ENCODE data around the gene UBE3C.
"Not testable (repeated sequence)": the region's sequence is repeated elsewhere in the genome, so short reads cannot be mapped to it uniquely, and the experiment has no call there.

UBE3C gene

GRCh38 chr7:157276731-157277562 is 138.2 kb downstream of the UBE3C start:
- H3K27me3 ChIP-seq (ENCODE audit: control insufficient read depth, insufficient read depth, low read length), result no peaks in the 10 kb centered on the region
- H3K9me3 ChIP-seq (ENCODE audit: control insufficient read depth, low read depth, low read length), result no peaks in the 10 kb centered on the region
- no peaks in the 10 kb centered on the region for H3K36me3 ChIP-seq (ENCODE audit: control insufficient read depth, low read depth, low read length)
- no peak overlapping the region for H3K27ac ChIP-seq (ENCODE audit: low read length)
- H3K4me1 ChIP-seq (ENCODE audit: control insufficient read depth, low read depth, low read length), result no peaks in the 10 kb centered on the region
- H3K4me3 ChIP-seq (ENCODE audit: low read length), result no peak overlapping the region
- no peak overlapping the region for H3K9ac ChIP-seq (ENCODE audit: low read length)

GRCh38 chr7:157277568-157277967 is 138.8 kb downstream of the UBE3C start:
- H3K4me1 ChIP-seq (ENCODE audit: control insufficient read depth, low read depth, low read length); H3K27ac ChIP-seq (ENCODE audit: low read length); H3K9ac ChIP-seq (ENCODE audit: low read length); H3K36me3 ChIP-seq (ENCODE audit: control insufficient read depth, low read depth, low read length); H3K9me3 ChIP-seq (ENCODE audit: control insufficient read depth, low read depth, low read length); H3K27me3 ChIP-seq (ENCODE audit: control insufficient read depth, insufficient read depth, low read length); H3K4me3 ChIP-seq (ENCODE audit: low read length): not testable (repeated sequence)

DNA sequence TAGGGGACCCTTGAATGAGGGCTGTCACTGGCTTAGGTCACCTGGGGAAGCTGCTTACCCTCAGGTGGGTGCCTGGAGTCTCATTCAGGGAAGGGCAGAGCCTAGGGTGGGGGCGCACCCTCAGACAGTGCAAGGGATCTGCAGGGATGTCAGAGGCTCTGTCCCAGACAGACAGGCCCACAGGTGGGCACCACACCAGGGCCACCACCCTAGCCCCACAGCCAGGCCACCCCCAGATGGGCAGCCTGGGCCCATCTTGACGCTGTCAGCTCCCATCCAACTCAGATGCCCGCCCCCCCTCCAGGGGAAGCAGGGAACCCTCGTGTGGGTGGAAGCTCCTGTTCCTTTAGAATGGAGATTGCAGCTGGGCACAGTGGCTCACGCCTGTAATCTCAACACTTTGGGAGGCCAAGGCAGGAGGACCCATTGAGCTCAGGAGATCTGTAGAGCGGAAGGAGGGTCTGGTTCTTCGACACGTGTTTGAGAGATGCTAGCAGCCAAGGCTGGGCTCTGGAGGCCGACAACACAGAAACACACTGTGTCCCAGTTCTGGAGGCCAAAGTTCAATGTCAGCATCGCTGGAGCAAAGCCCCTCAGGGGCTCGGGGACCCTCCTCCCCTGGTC is 139.6 kb downstream of the UBE3C start:
- H3K9me3 ChIP-seq (ENCODE audit: control insufficient read depth, low read depth, low read length), result no peaks in the 10 kb centered on the region
- no peak overlapping the region for H3K4me3 ChIP-seq (ENCODE audit: low read length)
- no peak overlapping the region for H3K27ac ChIP-seq (ENCODE audit: low read length)
- H3K36me3 ChIP-seq (ENCODE audit: control insufficient read depth, low read depth, low read length), result no peaks in the 10 kb centered on the region
- no peaks in the 10 kb centered on the region for H3K27me3 ChIP-seq (ENCODE audit: control insufficient read depth, insufficient read depth, low read length)
- no peaks in the 10 kb centered on the region for H3K4me1 ChIP-seq (ENCODE audit: control insufficient read depth, low read depth, low read length)
- no peak overlapping the region for H3K9ac ChIP-seq (ENCODE audit: low read length)

GRCh38 chr7:157278791-157279724 is 140.3 kb downstream of the UBE3C start:
- no peaks in the 10 kb centered on the region for H3K27me3 ChIP-seq (ENCODE audit: control insufficient read depth, insufficient read depth, low read length)
- no peak overlapping the region for H3K27ac ChIP-seq (ENCODE audit: low read length)
- H3K4me3 ChIP-seq (ENCODE audit: low read length), result no peak overlapping the region
- H3K9me3 ChIP-seq (ENCODE audit: control insufficient read depth, low read depth, low read length), result no peaks in the 10 kb centered on the region
- no peaks in the 10 kb centered on the region for H3K36me3 ChIP-seq (ENCODE audit: control insufficient read depth, low read depth, low read length)
- H3K9ac ChIP-seq (ENCODE audit: low read length), result no peak overlapping the region
- no peaks in the 10 kb centered on the region for H3K4me1 ChIP-seq (ENCODE audit: control insufficient read depth, low read depth, low read length)

DNA sequence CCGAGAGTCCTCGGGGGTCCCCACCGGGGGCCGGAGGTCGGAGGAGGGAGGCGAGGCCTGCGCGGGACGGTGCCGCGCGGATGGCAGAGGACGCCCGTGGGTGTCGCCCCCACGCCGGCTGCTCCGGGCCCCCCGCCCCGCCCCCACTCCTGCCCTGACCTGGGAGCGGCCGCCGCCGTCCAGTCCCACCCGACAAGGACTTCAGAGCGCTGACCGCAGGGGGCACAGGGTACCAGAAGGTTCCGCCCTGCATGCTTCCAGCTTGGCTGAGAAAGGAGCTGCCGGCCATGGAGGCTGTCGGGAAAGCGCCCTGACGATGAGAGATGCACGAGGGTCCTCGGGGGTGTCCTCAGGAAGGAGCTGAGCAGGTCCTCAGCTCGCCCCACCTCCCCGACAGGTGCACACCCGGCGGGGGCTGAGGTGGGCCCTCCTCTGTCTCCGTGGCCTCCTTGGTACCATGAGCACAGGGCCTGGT is 141.1 kb downstream of the UBE3C start:
- H3K4me1 ChIP-seq (ENCODE audit: control insufficient read depth, low read depth, low read length), result no peaks in the 10 kb centered on the region
- H3K4me3 ChIP-seq (ENCODE audit: low read length), result no peak overlapping the region
- H3K9ac ChIP-seq (ENCODE audit: low read length), result no peak overlapping the region
- no peak overlapping the region for H3K27ac ChIP-seq (ENCODE audit: low read length)
- H3K27me3 ChIP-seq (ENCODE audit: control insufficient read depth, insufficient read depth, low read length), result no peaks in the 10 kb centered on the region
- no peaks in the 10 kb centered on the region for H3K9me3 ChIP-seq (ENCODE audit: control insufficient read depth, low read depth, low read length)
- no peaks in the 10 kb centered on the region for H3K36me3 ChIP-seq (ENCODE audit: control insufficient read depth, low read depth, low read length)

- H3K9me3 ChIP-seq (ENCODE audit: control insufficient read depth, low read depth, low read length), result no peaks in the 10 kb centered on the region
- no peaks in the 10 kb centered on the region for H3K4me1 ChIP-seq (ENCODE audit: control insufficient read depth, low read depth, low read length)
- H3K4me3 ChIP-seq (ENCODE audit: low read length), result no peak overlapping the region
- H3K36me3 ChIP-seq (ENCODE audit: control insufficient read depth, low read depth, low read length), result no peaks in the 10 kb centered on the region
- no peak overlapping the region for H3K9ac ChIP-seq (ENCODE audit: low read length)
- H3K27me3 ChIP-seq (ENCODE audit: control insufficient read depth, insufficient read depth, low read length), result no peaks in the 10 kb centered on the region
- no peak overlapping the region for H3K27ac ChIP-seq (ENCODE audit: low read length)
Observed at GRCh38 chr7:157280216-157280841, 141.6 kb downstream of the UBE3C start.

- Histone ChIP-seq H3K9ac (ENCODE audit: low read length) (no peak overlapping the region), H3K36me3 (ENCODE audit: control insufficient read depth, low read depth, low read length) (no peaks in the 10 kb centered on the region), H3K27me3 (ENCODE audit: control insufficient read depth, insufficient read depth, low read length) (no peaks in the 10 kb centered on the region), H3K27ac (ENCODE audit: low read length) (no peak overlapping the region), H3K4me1 (ENCODE audit: control insufficient read depth, low read depth, low read length) (no peaks in the 10 kb centered on the region), H3K4me3 (ENCODE audit: low read length) (no peak overlapping the region), H3K9me3 (ENCODE audit: control insufficient read depth, low read depth, low read length) (no peaks in the 10 kb centered on the region)
Observed at GRCh38 chr7:157281221-157281998, 142.7 kb downstream of the UBE3C start.

- H3K4me1 ChIP-seq (ENCODE audit: control insufficient read depth, low read depth, low read length), result no peaks in the 10 kb centered on the region
- no peak overlapping the region for H3K4me3 ChIP-seq (ENCODE audit: low read length)
- H3K27ac ChIP-seq (ENCODE audit: low read length), result no peak overlapping the region
- no peak overlapping the region for H3K9ac ChIP-seq (ENCODE audit: low read length)
- H3K27me3 ChIP-seq (ENCODE audit: control insufficient read depth, insufficient read depth, low read length), result no peaks in the 10 kb centered on the region
- H3K36me3 ChIP-seq (ENCODE audit: control insufficient read depth, low read depth, low read length), result no peaks in the 10 kb centered on the region
- no peaks in the 10 kb centered on the region for H3K9me3 ChIP-seq (ENCODE audit: control insufficient read depth, low read depth, low read length)
Observed at GRCh38 chr7:157282141-157282801, 143.5 kb downstream of the UBE3C start.

- Histone ChIP-seq H3K9me3 (ENCODE audit: control insufficient read depth, low read depth, low read length) (no peaks in the 10 kb centered on the region), H3K4me3 (ENCODE audit: low read length) (no peak overlapping the region), H3K9ac (ENCODE audit: low read length) (no peak overlapping the region), H3K4me1 (ENCODE audit: control insufficient read depth, low read depth, low read length) (no peaks in the 10 kb centered on the region), H3K36me3 (ENCODE audit: control insufficient read depth, low read depth, low read length) (no peaks in the 10 kb centered on the region), H3K27me3 (ENCODE audit: control insufficient read depth, insufficient read depth, low read length) (no peaks in the 10 kb centered on the region), H3K27ac (ENCODE audit: low read length) (no peak overlapping the region)
Observed at GRCh38 chr7:157284229-157285014, 145.7 kb downstream of the UBE3C start.

All from iPS-18a (cell line).